ENCODE data around the gene BCL10. TPM values are rescaled to one million over a fixed set of nuclear protein-coding genes. Genes with fewer than 3 reads are reported as not detected.
A peak's percentile ranks its signal among the peaks of the same experiment; 100 is the strongest.

Gene BCL10
- total RNA-seq, 1 donor from 2014 or later: 27.2 TPM

- no peak overlapping the region for H3K4me3 Mint-ChIP-seq
- no peak for DNase-seq (ENCODE audit: low spot score in 2 of 2, unreplicated experiment in 2 of 2)
- no peaks in the 10 kb centered on the region for H3K27me3 Mint-ChIP-seq (ENCODE audit: low read depth)
- peaks cover 14% of the 10 kb centered on the region for H3K4me1 Mint-ChIP-seq
- H3K36me3 Mint-ChIP-seq: no peaks in the 10 kb centered on the region
- no peak for TF ChIP-seq CTCF (IDR thresholded peaks at IDR 0.05; ENCODE audit: unreplicated experiment)
- no peaks in the 10 kb centered on the region for H3K9me3 Mint-ChIP-seq
- no peak overlapping the region for H3K27ac Mint-ChIP-seq
Measured at GRCh38 chr1:85282424-85282823, 6.0 kb upstream of the BCL10 start.

- Mint-ChIP-seq H3K36me3 (no peaks in the 10 kb centered on the region), H3K9me3 (no peaks in the 10 kb centered on the region), H3K4me3 (no peak overlapping the region), H3K27ac (no peak overlapping the region), H3K4me1 (peaks cover 15% of the 10 kb centered on the region), H3K27me3 (ENCODE audit: low read depth) (no peaks in the 10 kb centered on the region)
- TF ChIP-seq CTCF (IDR thresholded peaks at IDR 0.05; ENCODE audit: unreplicated experiment): no peak
- DNase-seq (ENCODE audit: low spot score in 2 of 2, unreplicated experiment in 2 of 2): no peak
Measured at GRCh38 chr1:85280636-85281035, 4.2 kb upstream of the BCL10 start.

GRCh38 chr1:85279458-85280080, 3.1 kb upstream of the BCL10 start:
- Mint-ChIP-seq H3K27me3 (ENCODE audit: low read depth) (no peaks in the 10 kb centered on the region), H3K4me3 (no peak overlapping the region), H3K9me3 (no peaks in the 10 kb centered on the region), H3K27ac (peak overlapping the region; percentile 71), H3K4me1 (peaks cover 26% of the 10 kb centered on the region), H3K36me3 (no peaks in the 10 kb centered on the region)
- no peak for DNase-seq (ENCODE audit: low spot score in 2 of 2, unreplicated experiment in 2 of 2)
- TF ChIP-seq CTCF (IDR thresholded peaks at IDR 0.05; ENCODE audit: unreplicated experiment): no peak

GRCh38 chr1:85278853-85279314, 2.5 kb upstream of the BCL10 start:
- Mint-ChIP-seq H3K4me1 (peaks cover 31% of the 10 kb centered on the region), H3K36me3 (no peaks in the 10 kb centered on the region), H3K27ac (peak overlapping the region; percentile 53), H3K9me3 (no peaks in the 10 kb centered on the region), H3K27me3 (ENCODE audit: low read depth) (no peaks in the 10 kb centered on the region), H3K4me3 (no peak overlapping the region)
- DNase-seq (ENCODE audit: low spot score in 2 of 2, unreplicated experiment in 2 of 2): no peak
- no peak for TF ChIP-seq CTCF (IDR thresholded peaks at IDR 0.05; ENCODE audit: unreplicated experiment)

GRCh38 chr1:85277802-85278201, 1.4 kb upstream of the BCL10 start:
- Mint-ChIP-seq H3K36me3 (peaks cover 4% of the 10 kb centered on the region), H3K4me1 (peaks cover 36% of the 10 kb centered on the region), H3K27me3 (ENCODE audit: low read depth) (no peaks in the 10 kb centered on the region), H3K9me3 (no peaks in the 10 kb centered on the region), H3K4me3 (no peak overlapping the region), H3K27ac (no peak overlapping the region)
- DNase-seq (ENCODE audit: low spot score in 2 of 2, unreplicated experiment in 2 of 2): no peak
- TF ChIP-seq CTCF (IDR thresholded peaks at IDR 0.05; ENCODE audit: unreplicated experiment): no peak

All from mesothelial cell of epicardium (in vitro differentiated cells).